H4 (cell line): Measurements from ENCODE around the gene UGT1A10. TPM values are rescaled to one million over a fixed set of nuclear protein-coding genes. Genes with fewer than 3 reads are reported as not detected.
"Not testable (repeated sequence)": the region's sequence is repeated elsewhere in the genome, so short reads cannot be mapped to it uniquely, and the experiment has no call there.

ENCODE experiments used
- DNase-seq: peaks from one replicate; pipeline ENCODE4 v3.0.0-alpha.2; 2015; ENCODE audit warnings: low spot score
- total RNA-seq: library from RNA; depleted of rRNA; stranded (reverse); fragments of >200 nt; shearing (Covaris generic); gene quantifications from 2 replicates; pipeline ENCODE4 v1.2.3, GENCODE V29; 2014

The UGT1A10 gene
- total RNA-seq, 1 experiment from 2014 or later = not detected

DNA sequence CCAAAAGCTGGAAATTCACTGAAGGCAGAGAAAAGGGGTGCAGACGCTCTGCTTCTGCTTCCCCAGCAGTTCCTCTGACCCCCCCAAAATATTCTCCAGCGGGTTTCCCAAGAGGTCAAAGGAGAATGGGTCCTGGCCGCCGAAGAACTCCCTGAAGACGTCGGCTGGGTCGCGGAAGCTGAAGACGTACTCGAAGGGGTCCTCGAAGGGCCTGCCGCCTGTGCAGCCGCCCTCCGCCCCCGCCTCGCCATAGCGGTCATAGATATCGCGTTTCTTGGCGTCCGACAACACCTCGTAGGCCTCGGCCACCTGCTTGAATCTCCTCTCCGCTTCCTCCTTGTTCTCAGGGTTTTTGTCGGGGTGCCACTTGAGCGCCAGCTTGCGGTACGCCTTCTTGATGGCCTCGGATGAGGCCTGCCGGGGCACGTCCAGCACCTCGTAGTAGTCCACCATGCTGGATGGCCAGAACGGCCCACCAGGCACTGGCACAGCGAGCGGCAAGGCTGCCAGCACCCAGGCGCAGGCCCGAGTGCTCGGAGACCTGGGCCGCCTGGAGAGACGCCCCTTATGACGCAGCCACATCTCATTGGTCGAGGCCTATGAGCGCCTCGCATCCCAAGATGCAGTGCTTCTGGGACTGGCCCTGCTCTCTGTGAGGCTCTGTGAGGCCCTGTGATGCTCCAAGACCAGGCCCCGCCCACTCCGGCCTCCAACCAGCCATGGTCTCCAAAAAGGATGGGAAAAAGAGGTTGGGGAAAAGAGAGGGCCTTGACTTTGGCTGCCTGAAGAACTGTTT, 107.4 kb downstream of the UGT1A10 start:
- DNase-seq = no peak

DNA sequence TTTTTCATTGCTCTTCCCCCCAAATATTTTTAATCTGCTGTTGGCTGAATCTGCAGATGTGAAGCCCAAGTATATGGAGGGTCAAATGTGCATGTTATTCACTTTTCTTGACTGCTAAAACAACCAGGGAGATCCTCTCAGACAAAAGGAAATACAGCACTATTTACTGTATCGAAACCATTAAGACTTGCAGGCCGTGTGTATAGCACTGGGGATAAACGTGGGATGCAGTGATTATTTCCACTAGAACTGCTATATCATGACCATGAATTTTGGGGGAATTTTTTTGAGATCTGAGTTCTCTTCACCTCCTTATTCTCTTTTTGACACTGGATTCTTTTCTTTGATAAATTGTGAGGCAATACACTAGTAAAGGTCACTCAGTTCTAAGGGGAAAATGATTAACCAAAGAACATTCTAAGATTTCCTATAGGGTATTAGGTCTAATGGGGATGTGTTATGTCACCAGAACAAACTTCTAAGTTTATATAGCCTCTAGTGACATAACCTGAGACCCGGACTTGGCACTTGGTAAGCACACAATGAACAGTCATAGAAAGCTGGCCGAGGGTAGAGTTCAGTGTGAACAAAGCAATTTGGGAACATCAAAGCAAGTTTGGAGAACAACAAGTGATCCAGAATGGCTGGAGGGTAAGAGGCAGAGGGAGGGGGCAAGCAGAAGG, 109.0 kb downstream of the UGT1A10 start:
- DNase-seq = no peak

- not testable (repeated sequence) for DNase-seq
These were observed 109.6 kb downstream of the UGT1A10 start for GRCh38 chr2:233745838-233746237.

DNA sequence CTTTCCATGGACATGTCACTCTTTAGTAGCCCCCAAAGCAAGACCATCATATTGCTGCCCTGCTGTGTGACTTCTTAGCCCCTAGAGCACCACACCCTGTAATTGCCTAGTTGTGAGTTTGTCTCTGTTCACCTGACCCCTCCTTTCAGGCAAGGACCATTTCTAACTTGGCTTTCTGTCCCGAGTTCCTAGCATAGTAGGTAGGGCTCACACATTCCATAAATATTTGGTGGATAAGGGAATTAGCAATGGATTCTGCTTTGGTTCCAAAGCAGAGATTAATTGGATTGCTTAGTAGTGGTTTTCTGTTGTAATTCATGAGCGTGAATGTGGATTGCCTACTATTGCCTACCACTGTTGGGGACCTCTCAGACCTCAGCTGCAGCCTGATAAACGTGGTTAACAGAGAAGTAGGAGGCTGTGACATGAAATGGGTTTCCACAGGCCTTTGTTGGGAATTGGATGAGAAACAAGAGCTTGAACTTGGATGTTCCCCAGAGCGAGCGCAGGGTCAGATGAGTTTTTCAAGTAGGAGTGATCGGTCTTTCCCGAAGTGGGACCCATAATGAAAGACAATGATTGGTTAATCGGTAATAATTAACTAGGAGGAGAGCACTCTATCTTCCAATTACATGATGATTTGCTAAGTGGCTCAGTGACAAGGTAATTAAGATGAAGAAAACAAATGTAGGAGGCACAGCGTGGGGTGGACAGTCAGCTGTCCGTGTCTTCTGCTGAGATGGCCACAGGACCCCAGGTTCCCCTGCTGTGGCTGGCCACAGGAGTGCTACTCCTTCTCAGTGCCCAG, 110.4 kb downstream of the UGT1A10 start:
- DNase-seq = no peak

DNA sequence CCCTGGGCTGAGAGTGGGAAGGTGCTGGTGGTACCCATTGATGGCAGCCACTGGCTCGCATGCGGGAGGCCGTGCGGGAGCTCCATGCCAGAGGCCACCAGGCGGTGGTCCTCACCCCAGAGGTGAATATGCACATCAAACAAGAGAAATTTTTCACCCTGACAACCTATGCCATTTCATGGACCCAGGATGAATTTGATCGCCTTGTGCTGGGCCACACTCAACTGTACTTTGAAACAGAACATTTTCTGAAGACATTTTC, 111.0 kb downstream of the UGT1A10 start:
- DNase-seq = no peak

GRCh38 chr2:233750689-233751088, 114.4 kb downstream of the UGT1A10 start:
- DNase-seq = not testable (repeated sequence)

GRCh38 chr2:233751212-233752009, 115.2 kb downstream of the UGT1A10 start:
- DNase-seq = not testable (repeated sequence)

DNA sequence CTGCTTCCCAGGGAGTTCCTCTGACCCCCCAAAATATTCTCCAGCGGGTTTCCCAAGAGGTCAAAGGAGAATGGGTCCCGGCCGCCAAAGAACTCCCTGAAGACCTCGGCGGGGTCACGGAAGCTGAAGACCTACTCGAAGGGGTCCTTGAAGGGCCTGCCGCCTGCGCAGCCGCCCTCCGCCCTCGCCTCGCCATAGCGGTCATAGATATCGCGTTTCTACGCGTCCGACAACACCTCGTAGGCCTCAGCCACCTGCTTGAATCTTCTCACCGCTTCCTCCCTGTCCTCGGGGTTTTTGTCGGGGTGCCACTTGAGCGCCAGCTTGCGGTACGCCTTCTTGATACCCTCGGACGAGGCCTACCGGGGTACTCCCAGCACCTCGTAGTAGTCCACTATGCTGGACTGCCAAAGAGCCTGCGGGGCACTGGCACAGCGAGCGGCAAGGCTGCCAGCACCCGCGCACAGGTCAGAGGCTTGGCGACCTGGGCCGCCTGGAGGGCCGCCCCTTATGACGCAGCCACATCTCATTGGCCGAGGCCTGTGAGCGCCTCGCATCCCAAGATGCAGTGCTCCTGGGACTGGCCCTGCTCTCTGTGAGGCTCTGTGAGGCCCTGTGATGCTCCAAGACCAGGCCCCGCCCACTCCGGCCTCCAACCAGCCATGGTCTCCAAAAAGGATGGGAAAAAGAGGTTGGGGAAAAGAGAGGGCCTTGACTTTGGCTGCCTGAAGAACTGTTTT, 118.8 kb downstream of the UGT1A10 start:
- no peak for DNase-seq

- peak; percentile 47 for DNase-seq
These were observed 120.3 kb downstream of the UGT1A10 start for GRCh38 chr2:233756429-233757081.

DNA sequence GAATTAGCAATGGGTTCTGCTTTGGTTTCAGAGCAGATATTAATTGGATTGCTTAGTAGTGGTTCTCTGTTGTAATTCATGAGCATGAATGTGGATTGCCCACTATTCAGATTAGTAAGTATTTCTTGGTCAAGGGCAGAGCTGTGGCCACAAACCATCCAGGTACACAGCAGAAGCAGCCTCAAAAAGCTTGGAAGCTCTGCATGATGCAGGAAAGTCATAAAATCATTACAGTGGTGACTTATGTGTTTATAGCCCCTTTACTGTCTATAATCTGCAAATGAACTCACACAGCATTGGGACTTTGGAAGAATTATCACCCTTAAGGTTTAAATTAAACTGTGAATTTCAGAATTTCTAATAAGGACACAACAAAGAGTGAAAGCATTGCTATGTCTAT, 121.9 kb downstream of the UGT1A10 start:
- no peak for DNase-seq

DNA sequence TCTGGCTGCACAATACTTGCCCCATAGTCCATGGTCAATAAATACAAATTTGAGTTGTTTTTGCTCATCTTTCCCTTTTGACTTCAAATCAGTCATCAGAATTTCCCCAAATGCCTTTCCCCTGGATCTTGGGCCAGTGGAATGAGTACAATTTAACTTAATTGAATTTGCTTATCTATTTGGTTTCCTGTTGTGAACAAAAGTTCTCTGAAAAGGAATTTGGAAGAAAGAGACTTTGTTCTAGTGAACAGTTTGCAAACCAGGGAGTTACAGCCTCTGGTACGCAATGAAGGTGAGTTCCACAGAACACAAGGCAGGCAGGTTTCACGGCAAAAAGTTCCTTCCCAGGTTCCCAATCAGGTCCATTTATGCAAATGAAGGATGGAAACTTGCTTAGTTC, 122.6 kb downstream of the UGT1A10 start:
- no peak for DNase-seq

DNA sequence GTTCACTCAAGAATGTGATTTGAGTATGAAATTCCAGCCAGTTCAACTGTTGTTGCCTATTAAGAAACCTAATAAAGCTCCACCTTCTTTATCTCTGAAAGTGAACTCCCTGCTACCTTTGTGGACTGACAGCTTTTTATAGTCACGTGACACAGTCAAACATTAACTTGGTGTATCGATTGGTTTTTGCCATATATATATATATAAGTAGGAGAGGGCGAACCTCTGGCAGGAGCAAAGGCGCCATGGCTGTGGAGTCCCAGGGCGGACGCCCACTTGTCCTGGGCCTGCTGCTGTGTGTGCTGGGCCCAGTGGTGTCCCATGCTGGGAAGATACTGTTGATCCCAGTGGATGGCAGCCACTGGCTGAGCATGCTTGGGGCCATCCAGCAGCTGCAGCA, 123.8 kb downstream of the UGT1A10 start, which contains the start of gene UGT1A1:
Gene UGT1A1 (plus strand): TSS at position 228 of the 400 bp plus-strand sequence. CDS start 18 bp downstream, at position 246.
- DNase-seq = no peak

GRCh38 chr2:233761040-233761769, 125.0 kb downstream of the UGT1A10 start:
- peak; percentile 36 for DNase-seq

DNA sequence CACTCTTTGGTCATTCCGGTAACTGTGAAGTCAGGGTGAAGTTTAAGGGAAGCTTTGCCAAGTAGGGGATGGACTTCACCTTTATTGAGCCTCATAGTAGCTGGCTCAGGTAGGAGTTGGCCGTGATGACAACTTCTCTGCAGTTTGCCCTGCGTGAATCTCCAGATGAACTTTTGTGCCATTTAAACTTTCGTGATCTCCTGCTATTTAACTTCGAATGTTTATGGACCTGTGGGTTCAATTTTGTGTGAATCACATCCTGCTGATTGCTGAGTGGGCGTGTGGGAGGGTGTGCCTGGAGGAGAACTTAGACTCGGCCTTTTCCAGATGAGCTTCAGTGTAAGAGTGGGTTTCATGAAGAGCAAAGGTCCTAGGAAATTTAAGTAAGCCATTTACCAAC, 128.0 kb downstream of the UGT1A10 start:
- DNase-seq = peak; percentile 96

GRCh38 chr2:233764761-233765160, 128.5 kb downstream of the UGT1A10 start:
- DNase-seq = peak; percentile 26

DNA sequence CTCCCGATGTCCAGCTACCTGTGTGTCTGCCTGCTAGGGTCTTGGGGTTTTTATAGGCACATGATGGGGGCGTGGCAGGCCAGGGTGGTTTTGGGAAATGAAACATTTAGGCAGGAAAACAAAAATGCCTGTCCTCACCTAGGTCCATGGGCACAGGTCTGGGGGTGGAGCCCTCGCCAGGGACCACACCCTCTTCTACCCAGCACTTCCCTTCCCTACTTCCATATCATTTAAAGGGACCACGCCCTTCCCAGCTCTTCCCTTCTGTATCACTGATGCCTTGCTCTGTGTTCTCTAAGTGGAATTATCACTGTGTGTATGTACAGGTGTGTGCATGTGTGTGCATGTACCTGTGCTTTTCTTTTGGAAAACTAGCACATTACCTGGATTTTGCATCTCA, 130.2 kb downstream of the UGT1A10 start:
- DNase-seq = peak; percentile 29

- DNase-seq = no peak
These were observed 131.8 kb downstream of the UGT1A10 start for GRCh38 chr2:233768076-233768475.

DNA sequence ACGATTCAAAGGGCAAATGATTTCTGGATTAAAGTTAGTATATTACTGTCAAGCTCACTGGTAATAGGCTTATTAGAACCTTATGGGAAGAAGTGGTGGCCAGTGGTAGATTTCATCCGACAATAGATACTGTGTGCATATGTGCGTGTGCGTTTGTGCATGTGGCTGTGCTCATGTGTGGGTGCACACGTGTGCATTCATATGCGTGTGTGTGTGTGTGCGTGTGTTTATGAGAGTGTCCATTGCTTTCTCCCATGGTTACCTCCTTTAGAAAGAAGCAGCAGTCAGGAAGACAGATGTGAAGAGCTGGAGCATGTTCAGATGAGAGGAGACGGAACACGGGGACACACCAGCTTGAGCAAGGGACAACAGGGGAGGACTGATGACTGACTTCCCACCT, 133.0 kb downstream of the UGT1A10 start:
- no peak for DNase-seq

- no peak for DNase-seq
These were observed 135.9 kb downstream of the UGT1A10 start for GRCh38 chr2:233772153-233772552.

DNA sequence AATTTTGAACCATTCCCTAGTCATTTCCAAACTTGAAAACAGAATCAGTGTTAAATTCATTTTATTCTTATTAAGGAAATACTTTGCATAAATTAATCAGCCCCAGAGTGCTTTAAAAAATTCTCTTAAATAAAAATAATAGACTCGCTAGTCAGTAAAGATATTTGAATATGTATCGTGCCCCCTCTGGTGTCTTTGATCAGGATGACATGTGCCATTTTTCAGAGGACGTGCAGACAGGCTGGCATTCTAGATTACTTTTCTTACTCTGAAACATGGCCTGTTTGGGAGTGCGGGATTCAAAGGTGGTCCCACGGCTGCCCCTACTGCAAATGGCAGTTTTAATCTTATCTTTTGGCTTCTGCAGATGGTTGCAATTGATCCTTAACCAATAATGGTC, 136.3 kb downstream of the UGT1A10 start:
- no peak for DNase-seq
